NB4 (cell line): ENCODE data around the gene HOXC5.

Experiments
- MYC ChIP-seq: IDR thresholded peaks from 2 replicates; pipeline ENCODE4 v1.6.1; 2011; ENCODE audit warnings: low read depth, low read length
- POLR2A ChIP-seq: IDR thresholded peaks from 2 replicates; pipeline ENCODE4 v1.6.1; 2011; ENCODE audit warnings: mild to moderate bottlenecking; ENCODE audit not compliant: insufficient read length; ENCODE audit errors: extremely low read depth
- TF ChIP-seq, protein P1 (sequence below): IDR thresholded peaks from one replicate; pipeline ENCODE4 v1.5.1; 2012; ENCODE audit warnings: low read depth, low read length
- TF ChIP-seq, protein P2 (sequence below): IDR thresholded peaks from 2 replicates; pipeline ENCODE4 v1.6.1; 2011; ENCODE audit warnings: low read depth, low read length

DNA sequence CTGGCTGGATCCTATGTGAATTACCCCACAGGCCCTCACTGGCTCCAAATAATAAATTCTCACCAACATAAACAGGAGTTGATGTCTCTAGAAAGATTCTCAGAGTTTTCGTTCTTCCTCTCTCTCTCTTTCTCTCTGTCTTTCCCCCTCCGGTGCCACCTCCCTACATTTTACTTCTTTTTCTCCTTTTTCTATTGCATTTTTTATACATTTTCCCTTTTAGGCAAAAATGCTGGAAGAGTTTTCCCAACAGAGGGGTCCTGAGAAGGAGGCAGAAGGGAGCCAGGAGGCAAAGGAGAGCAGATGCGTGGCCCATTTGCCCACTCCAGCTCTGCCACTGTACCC lies 5.4 kb upstream of the HOXC5 start:
- TF ChIP-seq, protein P1, sequence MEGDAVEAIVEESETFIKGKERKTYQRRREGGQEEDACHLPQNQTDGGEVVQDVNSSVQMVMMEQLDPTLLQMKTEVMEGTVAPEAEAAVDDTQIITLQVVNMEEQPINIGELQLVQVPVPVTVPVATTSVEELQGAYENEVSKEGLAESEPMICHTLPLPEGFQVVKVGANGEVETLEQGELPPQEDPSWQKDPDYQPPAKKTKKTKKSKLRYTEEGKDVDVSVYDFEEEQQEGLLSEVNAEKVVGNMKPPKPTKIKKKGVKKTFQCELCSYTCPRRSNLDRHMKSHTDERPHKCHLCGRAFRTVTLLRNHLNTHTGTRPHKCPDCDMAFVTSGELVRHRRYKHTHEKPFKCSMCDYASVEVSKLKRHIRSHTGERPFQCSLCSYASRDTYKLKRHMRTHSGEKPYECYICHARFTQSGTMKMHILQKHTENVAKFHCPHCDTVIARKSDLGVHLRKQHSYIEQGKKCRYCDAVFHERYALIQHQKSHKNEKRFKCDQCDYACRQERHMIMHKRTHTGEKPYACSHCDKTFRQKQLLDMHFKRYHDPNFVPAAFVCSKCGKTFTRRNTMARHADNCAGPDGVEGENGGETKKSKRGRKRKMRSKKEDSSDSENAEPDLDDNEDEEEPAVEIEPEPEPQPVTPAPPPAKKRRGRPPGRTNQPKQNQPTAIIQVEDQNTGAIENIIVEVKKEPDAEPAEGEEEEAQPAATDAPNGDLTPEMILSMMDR, result no peak
- no peak for TF ChIP-seq POLR2A
- TF ChIP-seq, protein P2, sequence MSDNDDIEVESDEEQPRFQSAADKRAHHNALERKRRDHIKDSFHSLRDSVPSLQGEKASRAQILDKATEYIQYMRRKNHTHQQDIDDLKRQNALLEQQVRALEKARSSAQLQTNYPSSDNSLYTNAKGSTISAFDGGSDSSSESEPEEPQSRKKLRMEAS, result no peak
- TF ChIP-seq MYC, result no peak
